NCI-H226 (cell line): ENCODE results near the gene PRR11.
A peak's percentile ranks its signal among the peaks of the same experiment; 100 is the strongest.
"Not testable (repeated sequence)": the region's sequence is repeated elsewhere in the genome, so short reads cannot be mapped to it uniquely, and the experiment has no call there.

Experiments used
- DNase-seq: peaks from one replicate; pipeline ENCODE4 v3.0.0-alpha.2; 2015

The PRR11 gene

GRCh38 chr17:59152925-59153324 is 2.6 kb upstream of the PRR11 start:
- DNase-seq: no peak

GRCh38 chr17:59154292-59154720 is 1.2 kb upstream of the PRR11 start:
- peak; percentile 31 for DNase-seq

GRCh38 chr17:59154721-59155438 is 666 bp upstream of the PRR11 start, which contains the start of gene SKA2:
Gene SKA2, minus strand, starts transcription at chr17:59155186. Its CDS starts 23 bp downstream, at chr17:59155163.
- DNase-seq: peak; percentile 99

GRCh38 chr17:59160157-59161025 is 4.8 kb downstream of the PRR11 start:
- no peak for DNase-seq

GRCh38 chr17:59161477-59161876 is 5.9 kb downstream of the PRR11 start:
- no peak for DNase-seq

- DNase-seq: peak; percentile 33
These were observed 10.4 kb downstream of the PRR11 start for GRCh38 chr17:59165933-59166342.

GRCh38 chr17:59167571-59168001 is 12.0 kb downstream of the PRR11 start:
- peak; percentile 70 for DNase-seq

- no peak for DNase-seq
These were observed 17.0 kb downstream of the PRR11 start for GRCh38 chr17:59172436-59173004.

- DNase-seq: no peak
These were observed 19.1 kb downstream of the PRR11 start for GRCh38 chr17:59174671-59175070.

- DNase-seq: no peak
These were observed 19.5 kb downstream of the PRR11 start for GRCh38 chr17:59175076-59175475.

- DNase-seq: no peak
These were observed 22.9 kb downstream of the PRR11 start for GRCh38 chr17:59178266-59178985.

GRCh38 chr17:59179601-59180000 is 24.1 kb downstream of the PRR11 start:
- DNase-seq: not testable (repeated sequence)

- no peak for DNase-seq
These were observed 25.1 kb downstream of the PRR11 start for GRCh38 chr17:59180626-59181025.

- DNase-seq: no peak
These were observed 25.9 kb downstream of the PRR11 start for GRCh38 chr17:59181481-59181880.

GRCh38 chr17:59185997-59186396 is 30.5 kb downstream of the PRR11 start:
- no peak for DNase-seq

GRCh38 chr17:59186850-59187249 is 31.3 kb downstream of the PRR11 start:
- no peak for DNase-seq

GRCh38 chr17:59190806-59191205 is 35.3 kb downstream of the PRR11 start:
- no peak for DNase-seq

- no peak for DNase-seq
These were observed 37.9 kb downstream of the PRR11 start for GRCh38 chr17:59193336-59193862.

- no peak for DNase-seq
These were observed 43.9 kb downstream of the PRR11 start for GRCh38 chr17:59199398-59199797.

GRCh38 chr17:59202320-59202719 is 46.8 kb downstream of the PRR11 start:
- no peak for DNase-seq

GRCh38 chr17:59219370-59219769 is 63.8 kb downstream of the PRR11 start:
- no peak for DNase-seq

- no peak for DNase-seq
These were observed 64.4 kb downstream of the PRR11 start for GRCh38 chr17:59219992-59220327.
